Mesenchymal stem cell (in vitro differentiated cells and primary cell): ENCODE measurements around the gene INPP5A.
A peak's percentile ranks its signal among the peaks of the same experiment; 100 is the strongest.

Experiments used
- DNase-seq: peaks from one replicate; pipeline ENCODE4 v3.0.0-alpha.2; 2013
- H2AFZ ChIP-seq: one replicate; pipeline ENCODE4 v1.6.1; 2013; ENCODE audit warnings: low read depth, mild to moderate bottlenecking, control low read depth, inconsistent platforms, low read length, moderate library complexity
- H2AK5ac ChIP-seq: 2 replicates; pipeline ENCODE4 v1.6.1; 2013; ENCODE audit warnings: low read length, moderate library complexity, mild to moderate bottlenecking, inconsistent platforms; ENCODE audit not compliant: severe bottlenecking
- H2BK120ac ChIP-seq: one replicate; pipeline ENCODE4 v1.6.1; 2013; ENCODE audit warnings: low read depth, mild to moderate bottlenecking, inconsistent platforms, low read length, moderate library complexity
- H2BK12ac ChIP-seq, 2 experiments: one replicate each; pipeline ENCODE4 v1.6.1; 2013; ENCODE audit warnings: inconsistent platforms in 2 of 2, low read length in 2 of 2, mild to moderate bottlenecking in 2 of 2, moderate library complexity in 2 of 2, control low read depth in 1 of 2
- H2BK15ac ChIP-seq: one replicate; pipeline ENCODE4 v1.6.1; 2013; ENCODE audit warnings: mild to moderate bottlenecking, low read depth, inconsistent platforms; ENCODE audit not compliant: poor library complexity, severe bottlenecking
- H2BK5ac ChIP-seq: 2 replicates; pipeline ENCODE4 v1.6.1; 2013; ENCODE audit warnings: low read depth, mild to moderate bottlenecking, low read length, control low read depth, inconsistent platforms; ENCODE audit not compliant: poor library complexity, severe bottlenecking
- H3K14ac ChIP-seq, 2 experiments: one replicate each; pipeline ENCODE4 v1.6.1; 2013; ENCODE audit warnings: inconsistent platforms in 2 of 2, low read length in 2 of 2, control low read depth in 1 of 2, mild to moderate bottlenecking in 1 of 2, moderate library complexity in 1 of 2
- H3K18ac ChIP-seq, 2 experiments: one replicate each; pipeline ENCODE4 v1.6.1; 2013; ENCODE audit warnings: inconsistent platforms in 2 of 2, low read length in 2 of 2, control low read depth in 1 of 2, low read depth in 1 of 2, mild to moderate bottlenecking in 1 of 2
- H3K23ac ChIP-seq, 2 experiments: one replicate each; pipeline ENCODE4 v1.6.1; 2013; ENCODE audit warnings: inconsistent platforms in 2 of 2, low read length in 2 of 2, mild to moderate bottlenecking in 2 of 2, moderate library complexity in 2 of 2, control low read depth in 1 of 2
- H3K27ac ChIP-seq: 2 replicates; pipeline ENCODE4 v1.5.1; 2013; ENCODE audit warnings: mild to moderate bottlenecking, moderate library complexity, low read length, control low read depth, inconsistent platforms; ENCODE audit not compliant: poor library complexity, severe bottlenecking
- H3K27me3 ChIP-seq, 2 experiments: 2 replicates each; pipeline versions ENCODE4 v1.6.1 to v1.7.0; 2013; ENCODE audit warnings: low read length in 2 of 2, mild to moderate bottlenecking in 2 of 2, moderate library complexity in 2 of 2, control low read depth in 1 of 2, inconsistent platforms in 1 of 2; ENCODE audit not compliant: control insufficient read depth in 1 of 2, insufficient read depth in 1 of 2
- H3K36me3 ChIP-seq, 2 experiments: 2 replicates each; pipeline versions ENCODE4 v1.6.1 to v1.7.0; 2013; ENCODE audit warnings: low read length in 2 of 2, control low read depth in 1 of 2, inconsistent platforms in 1 of 2, low read depth in 1 of 2, mild to moderate bottlenecking in 1 of 2; ENCODE audit not compliant: insufficient read depth in 2 of 2, control insufficient read depth in 1 of 2
- H3K4ac ChIP-seq, 2 experiments: one replicate each; pipeline ENCODE4 v1.6.1; 2013; ENCODE audit warnings: inconsistent platforms in 2 of 2, low read length in 2 of 2, mild to moderate bottlenecking in 2 of 2, moderate library complexity in 2 of 2, control low read depth in 1 of 2, low read depth in 1 of 2
- H3K4me1 ChIP-seq: 2 replicates; pipeline ENCODE4 v1.6.1; 2013; ENCODE audit warnings: low read depth, low read length, control low read depth; ENCODE audit not compliant: control insufficient read depth, insufficient read depth
- H3K4me2 ChIP-seq: 2 replicates; pipeline ENCODE4 v1.6.1; 2013; ENCODE audit warnings: low read length, mild to moderate bottlenecking, inconsistent platforms; ENCODE audit not compliant: poor library complexity, severe bottlenecking
- H3K4me3 ChIP-seq, 2 experiments: 2 replicates each; pipeline versions ENCODE4 v1.5.1 to v1.7.0; 2013; ENCODE audit warnings: low read length in 2 of 2, mild to moderate bottlenecking in 2 of 2, control low read depth in 1 of 2, low read depth in 1 of 2; ENCODE audit not compliant: insufficient read depth in 1 of 2
- H3K79me1 ChIP-seq: replicated peaks from 2 replicates; pipeline ENCODE4 v1.6.1; 2013; ENCODE audit warnings: mild to moderate bottlenecking, control low read depth, low read length, inconsistent platforms; ENCODE audit not compliant: poor library complexity, severe bottlenecking
- H3K9ac ChIP-seq: 2 replicates; pipeline ENCODE4 v1.7.0; 2013; ENCODE audit warnings: mild to moderate bottlenecking, low read length, moderate library complexity
- H3K9me3 ChIP-seq: 2 replicates; pipeline ENCODE4 v1.7.0; 2013; ENCODE audit warnings: mild to moderate bottlenecking, low read length; ENCODE audit not compliant: control insufficient read depth
- H4K8ac ChIP-seq: one replicate; pipeline ENCODE4 v1.6.1; 2013; ENCODE audit warnings: inconsistent platforms, mild to moderate bottlenecking, low read length, moderate library complexity
- H4K91ac ChIP-seq: one replicate; pipeline ENCODE4 v1.6.1; 2013; ENCODE audit warnings: mild to moderate bottlenecking, low read length, inconsistent platforms
- WGBS: methylation state at CpG from one replicate; pipeline ENCODE4 v1.1.7; 2013; ENCODE audit warnings: mixed read lengths; 5-methylcytosine and 5-hydroxymethylcytosine counted together

The INPP5A gene

GRCh38 chr10:132554053-132554990, 16.7 kb downstream of the INPP5A start:
- H4K91ac ChIP-seq: peak overlapping the region; percentile 58
- 97% methylated on average over 19 of the region's 19 CpGs for WGBS
- H2BK120ac ChIP-seq: no peak overlapping the region
- H3K4ac ChIP-seq: no peak overlapping the region
- H3K27me3 ChIP-seq: peaks cover 0 to 5% of the 10 kb centered on the region in 2 experiments
- H2AFZ ChIP-seq: no peak overlapping the region
- no peak overlapping the region for H2BK15ac ChIP-seq
- peaks cover 61% of the 10 kb centered on the region for H3K79me1 ChIP-seq
- H3K4me1 ChIP-seq: peaks cover 18% of the 10 kb centered on the region
- no peak overlapping the region for H3K23ac ChIP-seq
- H2BK5ac ChIP-seq: no peak overlapping the region
- peaks cover 5 to 6% of the 10 kb centered on the region in 2 experiments for H3K36me3 ChIP-seq
- no peak overlapping the region for H2AK5ac ChIP-seq
- H3K9me3 ChIP-seq: no peaks in the 10 kb centered on the region
- no peak for DNase-seq
- no peak overlapping the region for H3K27ac ChIP-seq
- no peak overlapping the region for H3K4me2 ChIP-seq
- H3K4me3 ChIP-seq: no peak overlapping the region
- H2BK12ac ChIP-seq: no peak overlapping the region
- no peak overlapping the region for H4K8ac ChIP-seq
- no peak overlapping the region for H3K9ac ChIP-seq
- no peak overlapping the region for H3K18ac ChIP-seq
- peak overlapping the region in 1 of 2 experiments; percentile 68 for H3K14ac ChIP-seq

- Histone ChIP-seq H3K4ac (no peak overlapping the region), H3K18ac (no peak overlapping the region), H3K4me3 (peak overlapping the region in 1 of 2 experiments; percentile 7), H2BK120ac (no peak overlapping the region), H3K79me1 (peaks cover 62% of the 10 kb centered on the region), H3K9ac (no peak overlapping the region), H3K27ac (no peak overlapping the region), H2BK12ac (no peak overlapping the region), H3K27me3 (peaks cover 0 to 5% of the 10 kb centered on the region in 2 experiments), H3K4me1 (peaks cover 15% of the 10 kb centered on the region), H2BK5ac (no peak overlapping the region), H4K8ac (no peak overlapping the region), H3K23ac (no peak overlapping the region), H3K9me3 (no peaks in the 10 kb centered on the region), H2AK5ac (no peak overlapping the region), H3K36me3 (peaks cover 5 to 6% of the 10 kb centered on the region in 2 experiments), H4K91ac (peak overlapping the region; percentile 58), H2BK15ac (no peak overlapping the region), H3K14ac (no peak overlapping the region), H2AFZ (no peak overlapping the region), H3K4me2 (no peak overlapping the region)
- WGBS: 91% methylated on average over 18 of the region's 18 CpGs
- DNase-seq: no peak
Observed at GRCh38 chr10:132554991-132555647, 17.5 kb downstream of the INPP5A start.

- no peak overlapping the region for H4K91ac ChIP-seq
- H4K8ac ChIP-seq: no peak overlapping the region
- no peaks in the 10 kb centered on the region for H3K9me3 ChIP-seq
- no peak overlapping the region for H2BK15ac ChIP-seq
- H3K23ac ChIP-seq: no peak overlapping the region
- H2BK120ac ChIP-seq: no peak overlapping the region
- no peak overlapping the region for H2BK5ac ChIP-seq
- no peak for DNase-seq
- 96% methylated on average over 22 of the region's 22 CpGs for WGBS
- H3K14ac ChIP-seq: no peak overlapping the region
- peaks cover 13% of the 10 kb centered on the region for H3K4me1 ChIP-seq
- H2BK12ac ChIP-seq: no peak overlapping the region
- H3K79me1 ChIP-seq: peaks cover 64% of the 10 kb centered on the region
- H3K4ac ChIP-seq: no peak overlapping the region
- no peak overlapping the region for H3K9ac ChIP-seq
- H2AFZ ChIP-seq: no peak overlapping the region
- H3K4me3 ChIP-seq: no peak overlapping the region
- no peak overlapping the region for H3K18ac ChIP-seq
- no peak overlapping the region for H3K4me2 ChIP-seq
- H2AK5ac ChIP-seq: no peak overlapping the region
- H3K27me3 ChIP-seq: peaks cover 0 to 5% of the 10 kb centered on the region in 2 experiments
- H3K36me3 ChIP-seq: peaks cover 4 to 5% of the 10 kb centered on the region in 2 experiments
- H3K27ac ChIP-seq: no peak overlapping the region
Observed at GRCh38 chr10:132555648-132556575, 18.3 kb downstream of the INPP5A start.
